Activated gamma-delta T cell treated with Interleukin-2 at 50 U/mL for 16 hours (primary cell): ENCODE measurements around the gene ATXN3L.

Experiments used
- DNase-seq: peaks from one replicate; pipeline ENCODE4 v3.0.0-alpha.2; 2020

Gene ATXN3L

DNA sequence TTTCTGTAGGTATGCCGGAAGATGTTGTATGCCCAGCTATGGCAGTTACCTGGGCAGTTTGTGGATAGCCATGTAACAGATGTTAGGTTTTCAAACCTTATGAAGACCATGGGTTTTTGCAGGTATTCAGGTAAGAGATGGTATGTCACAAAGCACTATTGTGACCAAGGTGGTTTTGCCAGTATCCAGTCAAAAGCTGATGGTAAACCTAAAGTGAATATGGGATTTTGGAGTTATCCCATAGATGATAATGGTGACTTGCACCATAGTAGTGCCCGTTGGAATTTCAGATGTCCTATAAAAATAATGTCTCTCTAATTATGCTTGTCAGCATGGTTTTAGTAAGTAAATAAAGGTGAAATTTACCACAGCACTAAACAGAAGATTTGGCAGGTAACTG is at the start of gene ATXN3L:
Gene ATXN3L (minus strand): TSS at position 101 of the 400 bp plus-strand sequence. CDS start 119 bp downstream, outside the sequence.
- DNase-seq, result no peak

DNA sequence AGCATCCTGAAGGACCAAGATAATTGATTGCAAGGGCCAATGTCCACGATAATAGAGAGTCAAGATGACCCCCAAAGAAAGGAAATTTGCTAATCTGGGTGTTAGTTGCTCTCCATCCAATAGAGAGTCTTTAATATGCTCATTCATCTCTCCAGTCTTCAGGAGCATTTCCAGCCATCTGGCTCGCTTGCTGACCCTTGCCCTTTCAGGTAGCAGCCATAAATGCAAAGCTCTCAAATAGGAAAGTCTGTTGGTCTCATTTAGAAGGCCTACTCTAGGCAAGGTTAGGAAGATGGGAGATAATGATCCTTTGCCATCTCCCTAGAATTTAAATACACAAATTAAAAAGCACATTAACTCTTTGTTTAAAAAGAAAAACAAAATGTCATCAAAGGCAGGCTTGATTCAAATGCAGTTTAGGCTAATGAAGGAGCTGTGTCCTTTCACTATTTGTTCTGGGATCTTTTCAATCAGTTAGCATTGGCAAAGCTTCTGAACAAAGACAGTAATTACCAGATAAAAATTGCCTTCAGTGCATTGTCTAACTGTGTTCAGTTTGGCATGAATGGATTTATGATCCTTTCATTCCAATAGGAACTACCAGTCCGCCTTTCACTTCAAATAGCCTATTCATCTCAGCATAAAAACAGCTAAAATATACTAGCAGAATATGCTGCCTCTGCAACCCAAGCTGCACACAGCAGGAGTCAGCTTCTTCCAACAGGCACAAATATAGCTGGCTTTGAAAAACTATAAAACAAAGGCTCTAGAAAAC is 49.6 kb upstream of the ATXN3L start:
- DNase-seq, result no peak

DNA sequence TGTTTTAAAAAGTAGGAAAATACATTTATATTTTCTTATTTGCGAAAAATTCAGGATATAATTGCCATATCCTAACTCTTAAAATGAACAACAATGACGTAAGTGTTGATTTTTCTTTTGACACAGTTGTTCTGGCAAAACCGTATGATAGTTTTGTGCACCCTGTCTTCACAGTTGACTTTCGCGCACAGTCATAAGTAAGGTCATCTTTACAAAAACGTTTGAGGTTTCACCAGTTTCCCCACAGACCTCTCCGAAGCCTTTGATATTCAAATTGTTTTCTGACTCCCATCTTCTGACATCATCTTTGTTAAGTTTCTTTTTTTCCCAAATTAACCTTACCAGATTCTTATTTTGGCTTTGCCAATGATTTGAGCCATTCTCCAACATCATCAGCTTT is 48.1 kb upstream of the ATXN3L start:
- no peak for DNase-seq

DNA sequence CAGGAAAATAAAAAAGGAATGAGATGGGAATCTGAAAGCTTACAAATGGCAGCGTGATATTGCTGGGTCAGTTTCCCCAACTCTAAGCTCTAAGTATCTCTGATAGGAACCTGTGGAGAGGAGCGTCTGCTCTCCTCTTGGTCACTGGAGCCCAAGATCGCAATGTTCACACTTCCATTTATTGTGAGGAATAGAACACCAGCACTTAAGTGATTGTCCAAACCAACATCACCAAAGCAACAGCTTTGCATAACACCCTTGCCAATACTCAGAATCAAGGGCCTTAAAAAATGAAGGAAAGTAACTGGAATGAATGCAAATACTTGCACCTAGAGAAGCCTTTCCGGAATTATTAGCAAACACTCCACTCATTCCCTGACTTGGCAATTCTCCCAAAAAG is 46.8 kb upstream of the ATXN3L start:
- DNase-seq, result no peak

DNA sequence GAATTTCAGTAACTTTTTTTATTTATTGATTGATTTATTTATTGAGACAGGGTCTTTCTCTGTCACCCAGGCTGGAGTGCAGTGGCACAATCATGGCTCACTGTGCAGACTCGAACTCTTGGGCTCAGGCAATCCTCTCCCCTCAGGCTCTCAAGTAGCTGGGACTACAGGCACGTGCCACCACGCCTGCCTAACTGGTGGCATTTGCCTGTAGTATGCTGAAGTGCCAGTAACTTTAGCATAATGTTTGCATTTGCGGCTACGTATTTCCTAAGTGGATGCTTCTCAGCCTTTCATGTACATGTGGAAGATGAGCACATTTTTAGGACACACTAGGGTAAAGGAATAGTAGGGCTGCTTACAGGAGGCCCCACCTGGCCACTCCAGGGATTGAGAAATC is 45.3 kb upstream of the ATXN3L start:
- no peak for DNase-seq

DNA sequence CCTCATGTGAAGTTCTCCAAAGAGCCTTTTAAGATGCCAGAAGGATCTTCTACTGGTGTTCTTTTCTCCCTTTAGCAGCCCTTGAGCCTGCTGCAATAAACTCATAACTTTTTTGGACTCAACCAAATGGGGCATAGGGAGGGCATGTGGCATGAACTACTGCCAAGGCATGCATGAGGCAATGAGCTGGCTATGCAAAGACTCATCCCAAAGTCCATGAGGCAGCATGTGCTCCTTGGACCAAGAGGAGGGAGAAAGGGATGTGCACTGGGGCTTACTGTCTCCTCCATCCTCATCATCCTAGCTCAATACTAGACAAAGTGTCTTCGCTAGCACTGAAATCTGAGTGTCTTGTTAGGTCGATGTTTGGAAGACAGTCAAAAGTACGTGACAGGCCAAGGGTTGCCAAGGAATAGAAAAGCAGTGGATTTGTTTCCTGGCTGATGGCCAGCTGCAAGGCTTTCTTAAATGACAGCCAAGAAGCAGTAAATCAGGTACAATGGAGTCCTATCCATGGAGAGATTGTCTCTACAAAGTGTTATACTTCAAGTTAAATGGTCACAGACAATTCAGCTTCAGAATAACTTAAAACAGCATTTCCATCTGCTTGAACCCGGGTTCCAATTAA is 44.5 kb upstream of the ATXN3L start:
- no peak for DNase-seq

DNA sequence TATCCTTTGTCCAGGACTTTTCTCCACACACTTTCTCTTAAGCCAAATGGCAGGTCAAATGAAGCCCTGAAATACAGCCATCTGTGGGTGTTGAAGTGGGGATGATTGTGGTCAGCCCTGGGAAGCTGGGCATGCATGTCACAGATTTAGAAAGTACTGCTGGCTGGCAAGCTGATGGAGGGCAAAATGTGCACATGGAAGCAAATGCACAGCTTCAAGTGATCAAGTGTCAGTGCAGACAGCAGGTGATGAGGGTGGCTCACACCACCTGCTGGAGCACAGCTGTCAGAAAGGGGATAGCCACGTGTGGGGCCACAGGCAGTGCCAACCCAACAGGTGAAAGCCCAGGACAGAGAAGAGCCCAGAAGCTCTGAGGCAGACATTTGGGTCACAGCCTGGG is 40.3 kb upstream of the ATXN3L start:
- no peak for DNase-seq

DNA sequence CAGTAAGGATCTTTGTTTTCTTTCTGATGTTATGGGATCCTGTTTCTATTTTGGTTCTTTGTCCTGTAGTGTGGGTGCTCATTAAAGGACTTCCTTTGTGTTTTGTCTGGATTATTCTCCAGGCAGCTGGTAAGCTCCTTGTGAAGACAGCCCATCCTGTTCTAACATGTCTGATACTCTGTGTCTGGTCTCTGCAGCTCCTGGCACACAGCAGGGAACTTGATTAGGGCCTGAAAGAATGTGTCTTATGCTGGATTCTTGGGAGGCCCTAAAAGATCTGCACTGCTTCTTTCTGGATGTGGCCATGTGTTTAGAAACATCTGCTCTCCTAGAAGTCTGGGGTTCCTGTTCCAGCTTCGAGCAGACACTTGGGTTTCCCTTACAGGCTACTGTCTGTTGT is 38.1 kb upstream of the ATXN3L start:
- no peak for DNase-seq

DNA sequence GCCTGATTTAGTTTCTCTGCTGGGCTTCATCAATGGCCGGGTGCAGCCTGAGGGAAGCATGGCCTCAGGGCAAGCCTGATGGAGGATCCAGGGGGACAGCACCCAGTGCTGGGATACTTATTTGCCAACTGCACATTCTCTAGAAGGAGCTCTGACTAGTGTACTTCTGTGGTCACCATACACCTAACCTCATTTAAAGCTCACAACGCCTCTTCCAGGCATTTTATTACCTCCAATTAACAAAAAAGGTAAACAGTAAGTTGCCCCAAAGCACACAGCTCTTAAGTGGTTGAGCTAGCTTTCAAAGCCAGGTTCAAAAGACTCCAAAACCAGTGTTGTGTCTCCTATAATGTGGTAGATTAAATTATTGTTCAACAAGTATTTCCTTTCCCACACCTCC is 26.8 kb upstream of the ATXN3L start:
- no peak for DNase-seq

DNA sequence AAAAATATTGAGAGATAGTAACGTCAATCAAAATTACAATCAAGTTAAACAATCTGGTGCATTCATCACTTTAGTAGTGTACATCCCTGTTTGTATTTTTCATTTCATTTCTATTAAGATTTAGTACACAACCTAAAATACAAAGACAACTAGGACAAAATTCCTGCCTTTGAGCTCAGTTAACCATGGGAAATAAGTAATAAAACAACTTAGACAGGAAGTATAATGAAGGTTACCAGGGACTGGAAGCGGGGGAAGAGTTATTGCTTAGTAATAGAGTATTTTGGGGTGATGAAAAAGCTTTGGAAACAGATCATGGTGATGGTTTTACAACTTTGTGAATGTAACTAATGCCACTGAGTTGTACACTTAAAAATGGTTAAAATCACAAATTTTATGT is 25.6 kb upstream of the ATXN3L start:
- DNase-seq, result no peak

DNA sequence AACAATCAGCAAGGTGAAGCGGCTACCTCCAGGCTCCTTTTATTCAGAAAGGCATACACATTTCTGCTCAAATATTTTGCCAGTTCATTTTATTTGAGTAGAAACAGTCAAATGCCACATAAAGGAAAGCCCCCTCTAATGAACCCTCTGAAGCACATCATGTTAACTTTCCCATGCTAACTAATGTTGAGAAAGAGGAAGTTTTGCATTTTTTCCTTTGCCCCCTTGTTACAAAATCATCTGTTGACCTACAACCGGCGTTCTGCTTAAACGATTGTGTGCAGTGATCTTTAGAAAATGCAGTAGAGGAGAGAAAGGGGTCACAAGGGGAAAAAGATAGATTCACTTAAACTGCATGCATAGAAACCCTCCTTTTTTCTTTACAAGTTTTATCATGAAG is 25.2 kb upstream of the ATXN3L start:
- no peak for DNase-seq

DNA sequence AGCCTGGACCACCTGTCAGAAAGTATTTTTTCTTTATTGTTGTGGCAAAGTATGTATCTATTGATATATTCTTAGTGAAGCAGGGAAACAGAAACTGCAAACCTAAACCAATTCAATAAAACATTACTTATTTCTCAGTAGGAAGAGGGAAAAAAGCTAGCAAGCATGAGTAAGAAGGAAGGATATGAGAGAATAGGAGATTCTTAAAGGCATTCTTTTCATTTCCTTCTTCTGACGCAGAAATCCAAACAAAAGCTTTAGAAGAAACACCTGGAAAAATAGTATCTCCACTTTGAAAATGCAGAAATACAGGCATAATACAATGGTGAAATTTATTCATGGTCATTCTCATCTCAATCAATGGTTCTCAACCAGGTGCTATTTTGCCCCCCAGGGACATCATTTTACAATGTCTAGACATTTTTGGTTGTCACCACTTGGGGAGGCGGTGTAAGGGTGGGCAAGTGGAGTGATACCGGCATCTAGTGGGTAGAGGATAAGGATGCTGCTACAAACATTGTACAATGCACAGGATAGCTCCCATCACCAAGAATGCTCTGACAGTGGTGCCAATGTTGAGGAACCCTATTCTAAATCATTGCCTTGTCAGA is 21.7 kb upstream of the ATXN3L start:
- no peak for DNase-seq

DNA sequence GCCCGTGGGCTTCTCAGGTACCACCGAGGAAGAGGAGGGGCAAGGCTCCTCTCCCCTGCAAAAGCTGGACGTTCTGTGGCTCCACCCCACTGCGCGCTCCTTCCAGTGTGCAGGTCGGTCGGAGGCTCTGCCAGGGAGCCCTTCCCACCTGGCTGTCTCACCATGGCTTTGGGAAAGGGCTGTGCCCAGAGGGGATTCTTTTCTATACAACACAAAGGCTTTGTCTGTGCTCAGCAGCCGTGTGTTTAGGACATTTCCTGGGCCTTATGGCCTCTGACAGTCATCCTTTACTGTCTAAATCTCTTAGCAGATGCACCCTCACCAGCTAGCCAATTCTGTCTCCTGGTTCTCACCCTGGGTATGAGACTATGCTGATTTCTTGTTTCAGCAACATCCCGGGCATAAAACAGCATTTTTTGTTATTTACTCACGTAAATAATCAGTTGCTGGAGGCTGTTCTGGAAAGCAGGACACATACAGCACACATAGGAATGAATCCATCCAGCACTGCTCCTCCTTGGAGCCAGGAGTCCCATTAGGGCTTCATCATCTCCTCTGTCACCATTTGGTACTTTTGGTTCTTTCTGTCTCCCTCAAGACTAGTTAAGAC is 20.4 kb upstream of the ATXN3L start:
- no peak for DNase-seq

DNA sequence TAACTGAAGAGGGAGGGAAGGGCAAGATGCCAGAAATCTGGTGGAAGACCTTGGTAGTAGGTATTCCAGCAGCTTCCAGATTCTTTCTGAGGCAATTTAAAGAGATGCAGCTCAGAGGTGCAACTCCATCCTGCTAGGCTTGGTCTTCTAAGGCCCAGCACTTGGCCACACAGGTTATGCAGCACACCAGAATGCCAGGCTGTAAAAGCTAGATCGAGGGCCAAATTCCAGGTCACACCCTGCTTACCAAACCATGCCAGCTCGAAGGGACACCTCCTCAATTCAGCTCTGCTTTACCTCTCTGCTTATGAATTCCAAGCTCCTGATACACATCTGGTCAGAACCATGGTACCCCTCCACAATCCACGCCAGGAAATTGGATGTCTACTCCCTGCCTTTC is 19.8 kb upstream of the ATXN3L start:
- DNase-seq, result no peak

DNA sequence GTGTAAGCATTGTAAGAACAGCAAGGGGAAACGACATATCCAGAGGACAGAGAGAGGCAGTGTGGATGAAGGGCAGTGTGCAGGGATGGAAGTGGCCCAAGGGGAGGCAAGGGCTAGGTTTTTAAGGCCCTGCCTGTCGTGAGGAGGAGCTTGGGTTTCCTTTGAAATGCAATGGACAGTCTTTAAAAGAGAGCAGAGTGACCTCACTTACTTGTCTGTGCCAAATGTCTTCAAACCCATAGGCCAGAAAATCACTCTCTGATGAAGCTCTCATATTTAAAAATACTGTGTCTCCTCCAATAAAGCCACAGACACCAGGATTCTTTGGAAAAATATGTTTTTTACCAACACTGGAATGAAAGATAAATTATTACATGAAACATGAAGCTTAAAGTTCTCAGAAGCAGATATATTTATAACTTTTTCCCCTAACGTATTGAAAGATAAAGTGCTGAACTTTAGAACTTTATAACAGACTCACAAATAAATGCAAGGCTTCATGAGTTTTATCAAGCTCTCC is 19.2 kb upstream of the ATXN3L start:
- no peak for DNase-seq

DNA sequence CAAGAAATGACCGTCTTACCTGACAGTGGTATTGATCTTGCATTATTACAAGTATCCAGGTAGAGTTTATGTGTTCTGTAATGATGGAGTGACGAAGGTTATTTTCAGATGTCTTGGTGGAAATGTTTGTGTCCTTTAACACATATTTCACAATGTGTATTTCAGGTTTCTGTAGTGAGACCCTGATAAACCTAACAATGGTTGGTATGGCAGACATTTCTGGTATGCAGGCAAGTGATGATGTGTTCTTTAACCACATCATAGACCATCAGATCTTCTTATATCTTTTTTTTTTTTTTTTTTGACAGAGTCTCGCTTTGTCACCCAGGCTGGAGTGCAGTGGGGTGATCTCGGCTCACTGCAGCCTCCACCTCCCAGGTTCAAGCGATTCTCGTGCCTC is 14.6 kb upstream of the ATXN3L start:
- no peak for DNase-seq

DNA sequence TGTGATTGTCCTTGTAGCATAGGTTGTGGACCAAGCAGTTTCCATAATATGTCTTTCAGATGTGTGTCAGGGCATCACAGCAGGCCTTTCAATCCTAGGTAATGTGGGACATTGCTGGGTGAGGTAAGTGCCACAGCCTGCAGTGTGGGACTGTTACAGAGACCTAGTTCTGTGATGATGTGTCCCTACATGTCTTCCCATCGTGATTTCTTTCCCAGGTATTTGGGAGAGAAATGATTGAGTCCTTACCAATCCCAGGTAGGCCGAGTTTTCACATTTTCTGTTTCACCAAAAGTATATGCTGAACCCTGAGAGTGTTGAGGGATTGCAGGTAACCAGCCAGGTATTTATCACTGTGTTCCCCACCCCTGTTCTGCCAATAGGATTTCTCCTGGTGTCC is 10.6 kb upstream of the ATXN3L start:
- no peak for DNase-seq

DNA sequence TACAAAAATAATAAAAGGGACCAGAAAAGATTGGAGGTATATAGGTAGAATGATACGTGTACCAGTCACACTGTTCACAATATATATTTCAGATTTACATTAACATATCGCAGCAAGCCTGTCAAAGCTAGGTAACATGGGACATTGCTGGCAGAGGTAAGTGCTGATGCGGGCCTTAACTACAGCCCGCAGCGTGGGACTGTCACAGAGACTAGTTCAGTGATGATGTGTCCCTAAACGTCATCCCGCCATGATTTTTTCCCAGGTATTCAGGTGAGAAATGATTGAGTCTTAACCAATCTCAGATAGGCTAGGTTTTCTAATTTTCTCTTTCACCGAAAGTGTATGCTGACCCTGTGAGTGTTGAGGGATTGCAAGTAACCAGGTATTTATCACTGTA is 7.8 kb upstream of the ATXN3L start:
- DNase-seq, result no peak

DNA sequence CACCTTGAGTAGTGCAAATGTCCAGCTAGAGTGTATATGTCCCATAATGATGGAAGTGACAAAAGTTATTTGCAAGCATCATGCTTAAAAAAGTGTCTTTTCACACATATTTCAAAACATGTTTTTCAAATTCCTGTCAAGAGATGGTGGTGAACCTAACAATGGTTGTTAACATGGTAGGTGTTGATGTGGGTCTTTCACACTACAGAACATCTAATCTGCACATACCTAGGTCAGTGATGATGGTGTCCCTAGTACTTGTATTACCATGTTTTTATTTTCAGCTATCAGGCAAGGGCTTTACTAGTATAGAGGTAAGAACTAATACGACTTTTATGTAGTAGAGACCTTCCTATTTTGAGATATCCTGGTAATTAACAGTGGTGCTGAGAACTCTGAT is 3.4 kb upstream of the ATXN3L start:
- DNase-seq, result no peak

DNA sequence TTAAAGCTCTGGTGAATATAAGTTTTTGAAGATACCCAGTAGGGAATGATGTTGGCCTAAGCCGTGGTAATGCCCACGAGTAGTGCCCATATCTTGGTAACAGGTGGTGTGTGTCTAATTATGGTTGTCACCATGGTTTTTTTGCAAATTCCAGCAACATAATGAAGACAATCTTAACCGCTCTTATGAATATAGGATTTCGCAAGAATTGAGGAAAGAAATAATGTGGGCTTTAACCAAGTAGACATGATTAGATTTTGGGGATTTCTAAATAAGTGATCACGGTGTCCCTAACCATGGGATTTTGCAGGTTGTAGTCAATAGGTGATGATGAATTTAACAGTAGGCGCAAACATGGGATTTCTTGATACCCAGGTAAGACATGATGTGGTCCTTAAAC is 2.5 kb downstream of the ATXN3L start:
- DNase-seq, result no peak

DNA sequence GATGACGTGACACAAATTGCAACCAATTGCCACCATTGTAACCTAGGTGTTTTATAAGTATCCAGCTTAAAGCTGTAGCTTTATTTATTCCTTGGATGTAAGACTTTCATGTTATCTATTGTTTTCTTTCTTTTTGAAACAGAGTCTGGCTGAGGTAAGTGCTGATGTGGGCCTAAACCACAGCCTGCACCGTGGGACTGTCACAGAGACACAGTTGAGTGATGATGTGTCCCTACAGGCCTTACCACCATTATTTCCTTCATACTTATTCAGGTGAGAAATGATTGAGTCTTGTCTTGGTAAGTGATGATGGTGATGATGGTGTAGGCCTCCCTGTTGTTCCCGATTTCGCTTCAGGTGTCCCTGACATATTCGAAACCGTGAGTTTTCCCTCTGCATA is 8.3 kb downstream of the ATXN3L start:
- DNase-seq, result no peak

DNA sequence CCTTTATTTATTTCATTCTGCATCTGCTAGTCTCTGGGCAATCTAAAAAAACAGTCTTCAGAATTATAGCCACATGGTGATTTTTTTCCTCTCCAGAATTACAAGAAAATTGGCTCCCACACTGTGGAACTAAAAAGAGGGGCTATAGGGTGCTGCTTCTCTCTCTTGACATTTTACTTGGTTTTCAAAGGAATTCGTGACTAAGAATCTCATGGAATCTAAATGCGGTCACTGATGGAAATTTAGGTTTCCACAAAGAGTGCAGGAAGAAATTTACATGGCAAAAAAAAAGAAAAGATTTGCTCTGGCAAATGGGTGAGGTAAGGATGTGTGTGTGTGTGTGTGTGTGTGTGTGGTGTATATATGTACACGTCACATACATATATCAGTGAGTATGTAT is 10.2 kb downstream of the ATXN3L start:
- DNase-seq, result no peak

DNA sequence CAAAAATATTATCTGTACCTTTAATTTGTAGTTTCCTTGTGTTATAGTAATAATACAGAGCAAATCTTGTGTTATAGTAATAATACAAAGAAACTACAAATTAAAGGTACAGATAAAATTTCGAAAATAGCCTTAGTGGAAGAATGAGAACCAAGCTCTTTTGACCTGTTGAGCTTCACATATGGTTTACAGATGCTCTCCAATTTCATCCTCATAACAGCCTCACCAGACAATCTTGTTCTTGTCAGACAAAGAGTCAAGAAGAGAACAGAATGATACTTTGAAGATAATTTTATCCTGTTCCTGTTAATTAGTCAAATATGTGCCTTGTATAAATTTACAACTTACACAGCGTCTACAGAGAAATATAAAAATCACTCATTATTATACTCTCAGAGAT is 12.8 kb downstream of the ATXN3L start:
- DNase-seq, result no peak

DNA sequence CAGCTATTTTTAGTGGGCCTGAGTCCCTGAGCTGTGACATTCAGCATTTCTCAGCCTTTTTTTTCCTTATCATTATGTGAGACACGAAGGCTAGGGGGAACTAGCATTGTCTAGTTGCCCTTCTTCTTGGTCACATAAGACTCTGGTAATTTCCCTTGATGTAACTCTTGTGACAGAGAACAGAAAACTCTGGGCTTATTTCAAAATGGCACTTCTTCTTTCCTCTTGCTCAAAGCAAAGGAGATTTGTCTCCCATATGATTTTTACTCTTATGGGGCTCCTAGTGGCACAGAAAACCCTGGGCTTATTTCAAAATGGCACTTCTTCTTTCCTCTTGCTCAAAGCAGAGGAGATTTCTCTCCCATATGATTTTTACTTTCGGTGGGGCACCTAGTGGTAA is 14.7 kb downstream of the ATXN3L start:
- no peak for DNase-seq
